Stimulated activated CD8-positive, alpha-beta memory T cell treated with anti-CD3 and anti-CD28 coated beads, Interleukin-7, amount 100 ng/mL, for 48 hours (primary cell): ENCODE results near the gene C16orf86.

Experiments used
- DNase-seq, 2 donors: peaks; one replicate each; pipeline ENCODE4 v3.0.0-alpha.2; 2020; ENCODE audit warnings: low read depth in 1 of 2; ENCODE audit errors: extremely low read depth in 1 of 2

C16orf86 gene

GRCh38 chr16:67653128-67653788 lies 13.4 kb upstream of the C16orf86 start:
- DNase-seq, result no peak

GRCh38 chr16:67653789-67654402 lies 12.7 kb upstream of the C16orf86 start:
- DNase-seq, result no peak

DNA sequence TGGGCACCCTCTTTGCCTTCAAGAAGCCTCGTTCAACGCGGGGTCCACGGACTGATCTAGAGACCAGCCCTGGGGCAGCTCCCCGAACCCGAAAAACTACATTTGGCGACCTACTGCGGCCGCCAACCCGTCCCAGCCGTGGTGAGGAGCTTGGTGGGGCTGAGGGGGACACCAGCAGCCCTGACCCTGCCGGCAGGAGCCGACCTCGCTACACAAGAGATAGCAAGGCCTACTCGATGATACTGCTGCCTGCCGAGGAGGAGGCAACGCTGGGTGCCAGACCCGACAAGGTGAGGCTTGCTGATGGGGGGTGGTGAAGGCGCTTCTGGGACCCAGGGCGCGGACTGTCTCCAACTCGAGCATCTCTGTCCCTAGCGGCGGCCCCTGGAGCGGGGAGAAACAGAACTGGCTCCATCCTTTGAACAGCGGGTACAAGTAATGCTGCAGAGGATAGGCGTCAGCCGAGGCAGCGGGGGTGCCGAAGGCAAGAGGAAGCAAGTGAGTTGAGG lies 12.2 kb upstream of the C16orf86 start:
- no peak for DNase-seq

GRCh38 chr16:67655363-67655762 lies 11.3 kb upstream of the C16orf86 start:
- DNase-seq, result no peak

GRCh38 chr16:67656344-67657016 lies 10.1 kb upstream of the C16orf86 start:
- DNase-seq, result no peak

GRCh38 chr16:67657017-67657608 lies 9.5 kb upstream of the C16orf86 start:
- DNase-seq, result no peak

DNA sequence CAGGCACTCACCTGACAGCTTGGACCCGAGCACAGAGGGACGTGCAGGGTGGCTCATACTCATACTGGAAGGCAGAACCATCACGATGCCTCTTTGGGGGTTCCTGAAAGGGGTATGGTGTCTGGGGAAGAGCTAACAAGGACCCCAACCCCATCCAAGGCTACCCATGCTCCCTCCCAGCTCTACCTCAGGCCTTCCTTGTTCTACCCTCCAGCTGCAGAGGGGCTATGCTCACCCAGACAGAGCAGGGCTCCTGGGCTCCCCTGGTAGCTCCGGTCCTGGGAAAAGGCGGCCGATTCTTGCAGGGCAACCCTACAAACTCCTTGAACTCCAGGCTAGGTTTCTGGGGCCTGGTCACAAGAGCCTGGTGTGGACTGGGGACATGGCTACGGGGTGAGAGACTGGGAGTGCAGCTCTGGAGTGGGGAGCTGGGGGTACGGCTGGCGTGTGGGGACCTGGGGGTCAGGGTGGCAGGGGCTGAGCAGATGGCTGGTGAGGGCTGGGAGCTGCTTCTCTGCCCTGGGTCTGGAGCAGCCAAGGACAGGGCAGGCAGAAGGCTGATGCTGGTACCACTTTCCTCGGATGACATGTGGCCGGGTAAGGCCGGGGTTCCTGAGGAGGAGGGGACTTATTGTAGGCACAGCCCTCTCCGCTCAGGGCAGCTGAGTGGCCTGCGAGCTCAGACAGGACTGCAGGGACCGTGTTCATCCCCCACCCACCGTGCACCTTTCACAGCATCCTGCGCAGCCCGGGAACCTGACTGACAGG lies 8.7 kb upstream of the C16orf86 start:
- no peak for DNase-seq

- DNase-seq, result no peak
These were observed 7.6 kb upstream of the C16orf86 start for GRCh38 chr16:67658849-67659674.

- peak; percentile 83 to 87 for DNase-seq
These were observed 6.7 kb upstream of the C16orf86 start, which contains the start of gene ACD for GRCh38 chr16:67659675-67660563. Gene ACD, minus strand, starts transcription at chr16:67660260. Its CDS starts 40 bp downstream, at chr16:67660220.

DNA sequence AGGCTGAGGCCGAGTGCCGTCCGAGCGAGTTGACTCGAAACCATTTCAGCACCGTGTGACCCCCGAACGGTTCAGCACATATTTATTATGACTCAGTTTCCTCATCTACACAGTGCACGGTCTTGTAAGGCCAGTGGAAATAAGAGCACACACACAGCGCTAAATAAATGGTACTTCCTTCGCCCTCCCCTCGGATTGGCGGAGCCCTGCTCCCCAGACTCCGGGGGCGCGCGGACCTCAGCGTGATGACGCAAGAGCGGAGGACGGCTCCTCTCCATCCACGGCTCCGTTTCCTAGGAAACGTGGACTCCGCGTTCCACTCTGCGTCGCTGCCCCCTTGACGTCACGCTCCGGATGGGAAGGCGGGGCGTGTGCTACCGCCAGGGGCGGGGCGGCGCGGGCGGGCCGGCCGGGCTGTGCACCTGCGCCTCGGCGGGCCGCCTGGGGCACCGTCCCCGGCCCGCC lies 6.0 kb upstream of the C16orf86 start, which contains the start of gene PARD6A:
TSS of gene PARD6A (plus strand) at position 397 of the 465 bp plus-strand sequence. CDS start 79 bp downstream, outside the sequence.
- DNase-seq, result peak; percentile 88 to 97

DNA sequence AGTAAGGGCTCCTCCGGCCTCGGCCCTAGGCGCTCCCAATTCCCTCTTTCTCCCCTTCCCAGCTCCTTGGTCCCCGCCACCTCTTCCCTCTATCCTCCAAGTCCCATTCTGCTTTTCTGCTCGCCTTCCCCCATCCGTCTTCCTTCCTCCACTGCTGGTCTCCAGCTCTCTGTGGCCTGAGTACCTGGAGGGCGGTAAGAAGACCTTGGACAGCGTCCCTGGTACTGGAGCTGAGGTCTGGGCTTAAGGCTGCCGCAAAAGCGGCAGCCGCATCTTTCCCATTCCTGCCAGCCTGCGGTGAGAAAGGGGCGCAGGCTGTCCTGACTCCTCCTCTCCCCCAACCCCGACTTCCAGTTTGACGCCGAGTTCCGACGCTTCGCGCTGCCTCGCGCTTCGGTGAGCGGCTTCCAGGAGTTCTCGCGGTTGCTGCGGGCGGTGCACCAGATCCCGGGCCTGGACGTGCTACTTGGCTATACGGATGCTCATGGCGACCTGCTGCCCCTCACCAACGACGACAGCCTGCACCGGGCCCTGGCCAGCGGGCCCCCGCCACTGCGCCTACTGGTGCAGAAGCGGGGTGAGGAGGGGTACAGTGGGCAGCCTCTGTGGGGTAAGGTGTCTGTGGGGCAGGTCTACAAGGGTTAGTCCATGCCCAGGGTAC lies 5.4 kb upstream of the C16orf86 start:
- no peak for DNase-seq

- no peak for DNase-seq
These were observed 4.5 kb upstream of the C16orf86 start for GRCh38 chr16:67661886-67662652.

DNA sequence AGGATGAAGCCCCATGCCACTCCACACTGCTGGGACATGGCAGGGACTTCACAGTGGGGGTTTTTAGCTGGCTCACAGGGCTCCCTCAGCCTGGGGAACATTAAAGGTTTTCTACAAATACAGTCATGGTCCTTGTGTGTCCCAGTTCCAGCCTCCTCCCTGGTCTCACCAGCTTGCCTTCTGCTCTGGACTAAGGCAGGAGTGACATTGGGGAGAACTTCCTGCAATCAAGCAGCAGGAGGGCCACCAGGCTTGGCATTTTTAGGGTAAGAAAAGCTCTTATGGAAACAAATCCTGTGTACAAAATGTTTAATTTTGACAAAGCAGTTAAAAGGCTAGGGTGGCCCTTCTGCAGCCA lies 4.0 kb upstream of the C16orf86 start:
- DNase-seq, result no peak

DNA sequence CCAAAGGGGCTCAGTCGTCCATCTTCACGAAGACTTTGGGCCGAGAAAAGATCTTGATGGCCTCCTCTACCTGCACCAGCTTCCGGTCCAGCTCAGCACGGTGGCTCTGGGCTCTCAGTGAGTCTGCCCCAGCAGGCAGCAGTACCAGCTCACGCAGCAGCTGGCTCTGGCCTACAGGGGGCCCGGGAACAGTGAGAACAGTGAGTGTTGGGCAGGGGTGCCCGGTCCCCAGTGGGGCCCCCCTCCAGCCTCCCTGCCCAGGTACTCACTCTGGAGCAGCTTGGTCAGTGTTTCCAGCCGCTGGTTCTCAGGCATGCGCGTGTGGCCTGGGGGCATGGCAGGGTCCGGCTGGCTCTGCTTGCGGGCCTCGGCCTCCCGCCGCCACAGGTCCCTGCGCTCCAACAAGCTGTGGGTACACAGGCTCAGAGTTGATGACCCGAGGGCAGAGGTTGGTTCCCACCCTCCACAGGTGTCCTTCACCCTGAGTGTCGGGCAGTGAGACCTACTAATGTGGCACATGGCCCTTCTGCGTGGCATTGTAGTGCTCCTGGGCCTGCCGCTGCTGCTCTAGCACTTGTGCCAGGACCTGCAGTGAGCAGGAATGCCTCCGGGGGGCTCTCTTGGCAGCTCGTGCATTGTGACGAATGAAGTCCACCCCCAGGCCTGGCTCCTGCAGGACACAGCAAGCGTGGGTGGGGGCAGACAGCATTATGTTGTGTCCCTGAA lies 3.3 kb upstream of the C16orf86 start:
- no peak for DNase-seq

DNA sequence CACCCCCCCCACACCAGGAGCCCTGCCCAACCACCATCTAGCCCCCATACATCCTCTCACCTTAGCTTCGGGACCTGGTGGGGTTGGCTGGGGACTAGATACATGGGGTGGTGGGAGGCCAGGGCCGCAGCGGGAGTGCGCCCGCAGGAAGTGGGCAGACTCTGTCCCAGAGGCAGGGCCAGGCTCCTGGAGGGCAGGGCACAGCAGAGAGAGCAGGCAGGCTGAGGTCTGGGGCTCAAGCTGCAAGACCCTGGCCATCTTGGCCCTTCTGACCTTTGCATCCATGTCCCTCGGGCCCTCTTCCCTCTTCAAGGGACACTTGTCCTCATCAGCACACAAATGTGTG lies 2.8 kb upstream of the C16orf86 start:
- DNase-seq, result no peak

- DNase-seq, result no peak
These were observed 2.4 kb upstream of the C16orf86 start for GRCh38 chr16:67664258-67664657.

DNA sequence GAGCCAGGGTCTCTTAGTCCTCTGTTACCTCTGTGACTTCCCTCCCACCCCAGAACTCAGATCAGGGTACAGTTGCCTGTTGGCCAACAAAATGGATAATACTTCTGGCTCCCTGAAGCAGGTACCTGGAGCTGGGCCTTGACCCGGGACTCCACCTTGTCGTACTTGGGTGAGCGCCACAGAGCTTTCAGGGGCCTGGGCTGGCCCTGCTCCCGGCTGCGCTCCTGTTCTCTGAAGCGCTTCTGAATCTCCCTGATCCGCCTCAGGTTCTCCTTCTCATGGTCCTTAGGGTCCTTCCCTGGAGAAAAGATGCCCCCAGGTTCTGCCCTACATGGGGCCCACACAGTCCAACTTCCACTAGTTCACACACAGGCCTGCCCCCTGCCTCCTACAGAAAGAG lies 1.7 kb upstream of the C16orf86 start:
- no peak for DNase-seq
